CD4-positive, alpha-beta T cell treated with Interleukin-6 for 4 hours (primary cell): ENCODE measurements around the gene NEO1.

Experiments used
- DNase-seq: peaks from one replicate; pipeline ENCODE4 v3.0.0-alpha.2; 2020; ENCODE audit warnings: mixed read lengths

NEO1 gene, protein sequence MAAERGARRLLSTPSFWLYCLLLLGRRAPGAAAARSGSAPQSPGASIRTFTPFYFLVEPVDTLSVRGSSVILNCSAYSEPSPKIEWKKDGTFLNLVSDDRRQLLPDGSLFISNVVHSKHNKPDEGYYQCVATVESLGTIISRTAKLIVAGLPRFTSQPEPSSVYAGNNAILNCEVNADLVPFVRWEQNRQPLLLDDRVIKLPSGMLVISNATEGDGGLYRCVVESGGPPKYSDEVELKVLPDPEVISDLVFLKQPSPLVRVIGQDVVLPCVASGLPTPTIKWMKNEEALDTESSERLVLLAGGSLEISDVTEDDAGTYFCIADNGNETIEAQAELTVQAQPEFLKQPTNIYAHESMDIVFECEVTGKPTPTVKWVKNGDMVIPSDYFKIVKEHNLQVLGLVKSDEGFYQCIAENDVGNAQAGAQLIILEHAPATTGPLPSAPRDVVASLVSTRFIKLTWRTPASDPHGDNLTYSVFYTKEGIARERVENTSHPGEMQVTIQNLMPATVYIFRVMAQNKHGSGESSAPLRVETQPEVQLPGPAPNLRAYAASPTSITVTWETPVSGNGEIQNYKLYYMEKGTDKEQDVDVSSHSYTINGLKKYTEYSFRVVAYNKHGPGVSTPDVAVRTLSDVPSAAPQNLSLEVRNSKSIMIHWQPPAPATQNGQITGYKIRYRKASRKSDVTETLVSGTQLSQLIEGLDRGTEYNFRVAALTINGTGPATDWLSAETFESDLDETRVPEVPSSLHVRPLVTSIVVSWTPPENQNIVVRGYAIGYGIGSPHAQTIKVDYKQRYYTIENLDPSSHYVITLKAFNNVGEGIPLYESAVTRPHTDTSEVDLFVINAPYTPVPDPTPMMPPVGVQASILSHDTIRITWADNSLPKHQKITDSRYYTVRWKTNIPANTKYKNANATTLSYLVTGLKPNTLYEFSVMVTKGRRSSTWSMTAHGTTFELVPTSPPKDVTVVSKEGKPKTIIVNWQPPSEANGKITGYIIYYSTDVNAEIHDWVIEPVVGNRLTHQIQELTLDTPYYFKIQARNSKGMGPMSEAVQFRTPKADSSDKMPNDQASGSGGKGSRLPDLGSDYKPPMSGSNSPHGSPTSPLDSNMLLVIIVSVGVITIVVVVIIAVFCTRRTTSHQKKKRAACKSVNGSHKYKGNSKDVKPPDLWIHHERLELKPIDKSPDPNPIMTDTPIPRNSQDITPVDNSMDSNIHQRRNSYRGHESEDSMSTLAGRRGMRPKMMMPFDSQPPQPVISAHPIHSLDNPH (N-terminal part only)

DNA sequence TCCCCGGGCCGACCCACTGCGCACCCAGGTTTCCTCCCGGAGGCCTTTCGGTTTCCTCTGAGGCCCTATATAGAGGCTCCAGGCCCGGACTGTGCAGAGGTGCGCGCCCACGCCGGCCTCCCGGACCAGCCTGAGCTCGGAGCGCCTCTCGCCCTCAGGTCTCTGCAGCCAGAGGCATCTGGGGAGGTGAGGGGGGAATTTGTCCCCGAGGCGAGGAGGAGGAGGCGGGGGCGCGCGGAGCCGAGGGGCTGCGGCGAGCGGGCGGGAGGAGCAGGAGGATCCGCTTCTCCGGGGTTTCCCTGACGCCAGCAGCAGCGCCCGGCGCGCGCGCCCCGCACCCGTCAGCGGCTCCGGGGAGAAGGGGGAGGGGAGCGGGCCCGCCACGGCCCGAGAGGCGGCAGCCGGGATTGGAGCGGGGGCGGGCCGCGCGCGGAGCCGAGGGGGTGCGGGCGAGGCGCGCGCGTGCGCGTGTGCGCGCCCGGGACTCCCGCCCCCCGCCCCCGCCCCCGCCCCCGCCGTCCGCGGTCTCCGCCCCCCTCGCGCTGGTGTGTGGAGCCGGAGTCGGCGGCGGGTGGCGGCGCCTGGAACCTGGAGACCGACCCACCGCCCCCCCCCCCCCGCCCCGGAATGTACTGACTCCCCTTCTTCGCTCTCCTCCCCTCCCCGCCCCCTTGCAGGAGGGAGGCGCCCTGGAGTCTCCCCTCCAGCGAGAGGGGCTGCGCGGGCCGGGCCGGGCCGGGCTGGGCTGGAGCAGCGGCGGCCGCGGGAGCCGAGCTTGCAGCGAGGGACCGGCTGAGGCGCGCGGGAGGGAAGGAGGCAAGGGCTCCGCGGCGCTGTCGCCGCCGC, at the start of gene NEO1:
Gene NEO1, plus strand, starts transcription at position 657 of the 846 bp plus-strand sequence. CDS start 213 bp downstream, outside the sequence.
- DNase-seq, result peak; percentile 86

DNA sequence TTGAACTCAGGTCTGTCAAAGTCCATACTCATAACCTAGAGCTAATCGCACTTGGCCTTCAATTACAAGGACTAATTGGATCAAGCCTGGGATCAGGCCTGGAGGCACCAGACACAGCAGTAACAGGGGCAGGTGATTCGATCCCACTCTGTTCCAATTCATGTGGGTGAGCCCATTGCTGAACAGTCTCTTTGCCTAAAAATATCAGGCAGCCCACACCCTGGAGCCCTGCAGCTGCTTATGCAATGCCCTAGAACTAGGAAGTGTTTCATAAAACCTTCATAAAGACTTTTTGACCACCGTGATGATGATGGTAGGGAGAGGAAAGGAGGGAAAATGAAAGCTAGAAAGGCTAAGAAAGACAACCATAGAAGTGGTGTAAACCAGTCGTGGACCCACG, 47.8 kb upstream of the NEO1 start:
- no peak for DNase-seq

DNA sequence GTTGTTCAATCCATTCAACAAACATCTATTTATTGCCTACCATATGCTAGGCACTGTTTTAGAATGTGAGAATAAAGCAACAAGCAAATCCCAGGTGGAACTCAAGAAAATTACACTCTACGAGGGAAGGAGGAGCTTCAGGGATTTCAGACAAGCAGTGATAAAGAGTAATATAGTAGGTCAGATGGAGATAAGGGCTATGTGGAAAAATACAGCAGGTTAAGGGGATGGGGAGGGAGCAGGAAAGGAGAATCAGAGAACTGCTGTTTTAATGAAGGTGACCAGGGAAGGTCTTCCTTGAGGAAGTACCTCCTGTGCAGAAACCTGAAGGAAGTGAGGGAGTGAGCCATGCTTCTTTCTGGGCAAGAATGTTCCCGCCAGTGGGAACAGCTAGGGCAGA, 47.2 kb upstream of the NEO1 start:
- no peak for DNase-seq

DNA sequence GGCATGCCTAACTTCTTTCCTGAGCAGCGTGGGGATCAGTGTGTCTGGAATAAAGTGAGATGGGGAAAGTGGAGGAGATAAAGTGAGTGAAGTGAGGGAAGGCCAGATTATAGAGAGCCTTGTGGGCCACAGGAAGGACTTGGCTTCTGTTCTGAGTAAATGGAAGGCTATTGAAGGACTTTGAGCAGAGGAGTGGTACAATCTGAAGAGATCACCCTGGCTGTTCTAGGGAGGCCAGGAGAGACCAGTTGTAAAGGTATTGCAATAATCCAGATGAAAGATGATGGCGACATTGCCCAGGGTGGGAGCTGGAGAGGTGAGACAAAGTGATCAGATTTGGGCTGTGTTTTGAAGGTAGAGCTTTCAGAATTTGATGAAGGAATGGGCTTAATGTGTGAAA, 46.8 kb upstream of the NEO1 start:
- no peak for DNase-seq

DNA sequence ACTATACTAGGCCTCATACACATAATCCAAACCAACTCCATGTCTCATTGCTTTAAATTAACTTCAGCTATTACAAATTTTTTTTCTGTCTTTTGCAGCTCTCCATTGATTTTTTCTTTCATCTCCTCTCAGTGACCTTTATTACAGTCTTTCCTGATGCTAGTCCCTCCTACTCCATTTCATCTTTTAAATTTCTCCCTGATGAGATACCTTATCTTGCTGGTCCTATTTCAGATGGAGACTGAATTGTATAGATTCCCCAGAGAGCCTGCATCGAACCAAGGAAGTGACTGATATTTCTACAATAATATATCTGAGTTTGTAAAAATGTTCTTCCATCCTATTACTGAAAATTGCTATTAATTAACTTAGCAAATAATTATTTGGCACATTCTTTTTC, 45.7 kb upstream of the NEO1 start:
- DNase-seq, result no peak

DNA sequence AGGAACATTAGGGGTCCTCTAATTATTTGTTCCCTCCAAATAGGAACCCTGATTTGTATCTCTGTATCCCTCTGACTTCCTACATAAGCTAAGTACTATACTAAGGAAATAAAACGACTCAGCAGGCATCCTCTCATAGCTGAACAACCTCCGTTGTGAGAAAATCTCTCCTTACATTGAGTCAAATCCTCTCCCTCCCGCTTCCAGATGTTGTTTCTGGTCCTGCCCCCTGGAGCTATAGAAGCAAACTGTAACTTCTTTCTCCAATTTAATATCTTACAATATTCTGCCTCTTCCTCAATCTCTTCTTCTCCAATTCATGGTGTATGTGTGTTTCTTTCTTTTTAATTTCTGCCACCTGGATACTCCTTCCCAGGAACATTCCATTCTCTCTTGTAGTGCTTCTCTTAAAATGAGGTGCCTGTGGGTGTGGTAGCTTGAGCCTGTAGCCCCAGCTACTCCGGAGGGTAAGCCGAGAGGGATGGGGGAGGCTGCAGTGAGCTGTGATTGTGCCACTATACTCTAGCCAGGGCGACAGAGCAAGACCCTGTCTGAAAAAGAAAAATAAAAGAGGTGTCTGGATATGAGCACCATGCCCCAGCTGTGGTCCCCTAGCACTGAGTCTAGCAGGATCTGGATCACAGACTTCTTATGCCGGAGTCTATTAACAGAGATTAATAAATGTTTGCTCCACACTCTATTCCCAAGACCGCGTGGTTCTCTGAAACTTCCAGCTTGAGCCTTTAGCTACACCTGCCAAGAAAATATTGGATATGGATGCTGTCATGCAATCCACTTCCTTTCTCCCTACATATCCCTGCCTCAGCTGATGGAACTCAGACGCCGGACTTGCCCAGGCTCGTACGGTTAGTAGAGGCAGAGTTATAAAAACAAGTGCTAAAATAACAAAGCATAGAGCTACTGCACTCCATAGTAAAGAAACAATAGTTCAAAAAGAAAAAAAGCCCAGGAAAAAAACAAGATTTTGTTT, 42.9 kb upstream of the NEO1 start:
- no peak for DNase-seq

DNA sequence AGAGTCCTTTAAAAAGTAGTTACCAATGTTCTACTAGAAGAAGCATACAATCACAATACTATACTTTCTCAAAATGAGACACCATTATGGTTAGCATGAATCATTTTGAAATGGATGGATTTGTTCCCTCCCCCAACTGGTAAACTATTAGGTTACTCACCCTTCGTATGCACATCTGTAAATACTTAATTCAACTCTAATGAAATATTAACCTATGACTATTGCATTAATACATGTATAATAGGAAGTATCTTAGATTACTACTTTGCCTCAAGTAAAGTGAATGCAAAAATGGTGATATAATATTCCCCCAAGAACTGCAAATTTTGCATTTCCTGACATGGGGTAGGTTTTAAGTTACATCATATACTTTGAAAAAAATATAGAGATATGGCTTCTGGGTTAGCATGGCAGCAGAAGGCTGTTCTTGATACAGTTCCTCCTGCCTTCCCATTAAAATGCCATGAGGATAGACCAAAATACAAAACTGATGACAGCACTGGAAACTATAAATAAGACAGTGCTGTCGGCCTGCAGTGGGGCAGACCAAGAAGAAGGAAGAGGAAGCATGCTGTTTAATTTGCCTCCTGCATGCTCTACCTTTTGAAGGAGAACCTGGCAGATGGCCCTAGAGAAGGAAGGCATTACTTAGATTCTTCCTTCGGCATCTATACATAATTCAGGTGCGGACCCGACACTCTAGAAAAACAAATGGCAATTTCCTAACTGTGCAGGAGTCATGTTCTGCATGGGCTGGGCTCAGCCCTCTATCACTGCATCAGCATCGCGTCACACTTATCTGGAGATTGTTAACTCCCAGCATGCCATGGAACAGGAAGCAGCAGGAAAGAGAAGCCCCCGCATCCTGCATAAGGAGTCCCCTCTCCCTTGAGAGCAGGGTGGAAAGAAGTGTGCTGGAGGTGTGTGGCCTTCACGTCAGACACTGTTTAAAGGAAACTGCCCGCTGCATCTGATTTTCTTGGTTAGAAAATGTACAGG, 41.8 kb upstream of the NEO1 start:
- no peak for DNase-seq

DNA sequence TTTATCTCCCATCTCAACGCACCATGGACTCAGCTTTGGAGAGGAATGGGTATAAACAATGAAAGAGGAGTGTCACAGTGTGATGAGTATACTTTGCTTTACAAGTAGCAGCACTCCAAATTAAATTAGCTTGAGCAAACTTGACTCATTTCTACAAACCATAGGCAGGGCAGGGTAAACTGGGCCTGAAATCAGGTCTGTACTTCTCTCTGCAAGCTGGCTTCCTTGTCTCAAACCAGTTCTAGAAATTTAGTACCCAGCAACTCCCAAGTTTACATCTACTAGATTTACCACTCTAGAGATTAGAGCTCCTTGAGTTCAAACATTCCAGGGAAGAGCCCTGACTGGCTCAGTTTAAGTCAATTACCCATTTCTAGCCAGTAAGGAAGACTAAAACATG, 37.4 kb upstream of the NEO1 start:
- no peak for DNase-seq

DNA sequence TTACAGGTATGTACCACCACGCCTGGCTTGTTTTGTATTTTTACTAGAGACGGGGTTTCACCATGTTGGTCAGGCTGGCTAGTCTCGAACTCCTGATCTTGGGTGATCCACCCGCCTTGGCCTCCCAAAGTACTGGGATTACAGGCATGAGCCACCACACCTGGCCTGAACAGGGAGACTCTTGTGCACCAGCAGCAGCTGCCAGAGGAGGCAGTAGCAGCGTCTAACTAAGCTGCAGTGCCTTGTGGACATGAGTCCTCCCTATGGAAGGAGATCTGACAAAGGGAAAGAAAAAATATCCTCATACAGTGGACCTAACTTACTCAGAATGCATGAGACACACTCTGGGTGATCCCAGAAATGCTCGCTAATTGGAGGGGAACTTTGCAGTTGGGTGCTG, 36.8 kb upstream of the NEO1 start:
- DNase-seq, result no peak

DNA sequence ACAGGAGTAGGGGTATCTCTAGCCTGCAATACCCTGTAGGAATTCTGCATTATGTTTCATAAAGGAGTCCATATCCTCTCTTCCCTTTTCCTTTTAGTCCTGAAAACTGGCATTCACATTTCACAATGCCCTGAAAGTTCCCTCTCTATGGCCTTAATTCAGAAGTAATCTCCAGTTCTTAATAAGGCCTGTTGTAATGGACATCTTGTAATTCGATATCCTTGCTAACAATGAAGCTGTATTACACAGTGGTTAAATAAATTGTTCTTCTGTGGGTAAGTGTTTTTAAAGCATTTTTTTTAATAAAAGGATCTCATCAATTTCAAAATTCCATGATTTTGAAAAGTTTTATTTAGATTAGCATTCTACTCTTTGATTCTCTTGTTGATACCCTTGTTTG, 34.3 kb upstream of the NEO1 start:
- no peak for DNase-seq

DNA sequence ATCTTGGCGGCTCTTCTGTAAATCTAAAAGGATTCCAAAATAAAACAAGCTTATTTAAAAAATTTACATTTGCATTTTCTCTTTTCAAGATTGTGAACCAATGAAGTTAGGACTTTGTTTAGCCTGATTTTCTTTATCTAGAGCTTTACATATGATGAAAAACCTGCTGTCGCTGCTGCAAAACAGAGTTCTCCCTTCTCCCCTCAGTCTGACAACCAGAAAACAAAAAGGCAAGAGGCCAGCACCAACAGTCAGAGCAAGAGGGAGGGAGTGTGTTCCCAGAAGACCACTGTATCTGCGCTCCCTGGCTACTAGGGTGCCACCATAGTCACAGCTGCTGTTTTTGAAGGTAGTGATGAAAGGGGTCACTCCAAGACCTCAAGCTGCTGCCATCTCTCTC, 33.1 kb upstream of the NEO1 start:
- no peak for DNase-seq

DNA sequence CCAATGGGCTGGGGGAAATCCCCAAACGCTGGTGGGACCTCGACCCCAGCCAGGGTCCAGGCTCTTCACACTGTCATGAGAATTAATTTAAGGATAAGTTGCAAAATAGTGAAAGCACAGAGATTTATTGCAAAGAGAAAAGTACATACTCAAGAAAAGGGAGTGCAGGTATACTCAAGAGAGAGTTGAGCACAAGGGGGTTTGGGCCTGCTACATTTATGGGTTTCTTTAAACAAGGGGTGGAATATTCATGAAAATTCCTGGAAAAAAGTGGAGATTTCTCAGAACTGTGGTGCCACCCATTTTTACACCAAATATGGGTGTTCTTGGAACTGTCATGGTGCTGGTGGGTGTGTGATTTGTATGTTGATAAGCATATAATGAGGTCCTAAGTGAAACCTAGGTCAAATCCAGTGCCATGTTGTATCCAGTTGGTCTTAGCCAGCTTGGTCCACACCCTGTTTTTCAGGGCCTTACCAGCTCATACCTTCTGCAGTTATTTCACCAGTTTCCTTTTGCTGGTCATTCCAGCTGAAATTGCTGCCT, 32.6 kb upstream of the NEO1 start:
- no peak for DNase-seq

DNA sequence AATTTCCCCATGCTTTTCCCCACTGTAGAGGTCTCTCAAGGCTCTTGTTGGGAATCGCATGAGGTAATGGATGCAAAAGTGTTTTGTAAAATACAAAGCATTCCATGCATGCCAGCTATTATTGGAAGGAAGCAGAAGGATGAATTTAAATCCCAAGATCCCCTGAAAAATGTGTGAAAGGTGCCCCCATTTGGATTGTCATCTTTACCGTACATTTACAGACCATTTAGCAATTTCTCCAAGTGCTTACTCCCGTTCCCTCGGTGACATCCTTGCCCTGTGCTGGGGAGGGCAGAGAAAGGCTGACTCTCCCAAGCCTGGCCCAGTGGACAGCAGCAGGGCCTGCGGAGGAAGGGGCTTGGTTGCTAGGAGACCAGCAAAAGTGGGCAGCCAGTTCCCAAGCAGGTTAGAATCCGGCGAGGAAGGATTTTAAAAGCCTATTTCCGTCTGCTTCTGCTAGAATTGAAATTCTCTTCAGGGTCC, 31.1 kb upstream of the NEO1 start:
- no peak for DNase-seq

DNA sequence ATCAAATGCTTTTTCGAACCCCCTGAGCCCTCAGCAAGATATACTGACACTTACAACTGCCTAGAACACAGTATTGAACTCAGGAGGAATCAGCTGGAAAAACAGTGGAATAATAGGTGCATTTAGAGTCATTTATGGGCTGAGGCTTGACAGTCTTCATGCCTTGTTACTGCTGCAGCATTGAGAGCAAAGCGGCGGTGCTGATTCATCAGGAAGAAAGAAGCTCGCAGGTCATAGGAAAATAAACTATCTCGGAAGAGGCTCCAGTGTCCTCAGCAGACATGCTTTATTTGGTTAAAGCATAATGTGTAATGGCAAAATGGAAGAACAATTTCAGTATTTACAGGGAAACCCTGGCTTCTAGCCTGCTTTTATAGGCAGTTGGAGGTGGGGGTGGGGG, 30.1 kb upstream of the NEO1 start:
- no peak for DNase-seq

DNA sequence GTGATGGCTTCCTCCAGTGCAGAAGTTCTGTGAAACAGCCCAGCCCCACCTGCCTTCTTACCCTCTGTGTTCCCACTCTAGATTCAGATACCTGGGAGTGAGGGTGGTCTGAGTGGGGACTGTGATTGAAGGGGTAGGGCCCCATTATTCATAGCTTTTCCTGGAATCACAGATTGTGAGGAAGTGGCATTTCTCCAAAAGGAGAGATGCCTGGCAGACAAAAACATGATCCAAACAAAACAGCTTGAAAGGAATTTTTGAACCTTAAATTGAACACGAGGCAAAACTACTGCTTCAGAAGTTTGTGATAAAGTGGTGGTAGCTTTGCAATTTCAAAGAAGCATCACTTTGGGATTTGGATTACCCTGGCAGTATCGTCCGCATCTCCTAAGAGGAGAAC, 29.2 kb upstream of the NEO1 start:
- no peak for DNase-seq

DNA sequence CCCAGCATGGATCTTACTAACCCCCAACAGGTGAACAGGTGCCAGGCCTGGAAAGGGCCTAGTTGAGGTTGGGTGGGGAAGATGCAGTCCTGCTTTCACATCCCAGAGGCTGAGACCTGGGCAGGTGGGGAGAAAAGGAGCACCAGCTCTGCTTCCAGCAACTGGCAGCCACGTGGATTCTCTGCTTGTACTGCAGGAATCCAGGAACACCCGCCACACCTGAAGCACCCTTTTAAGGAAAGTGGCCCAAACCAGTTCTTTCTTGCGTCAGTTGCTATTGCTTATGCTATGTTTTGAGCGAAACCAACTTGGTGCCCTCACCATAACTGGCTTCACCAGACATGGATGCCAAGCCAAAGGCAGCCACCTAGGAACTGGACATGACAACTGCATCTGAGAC, 28.1 kb upstream of the NEO1 start:
- DNase-seq, result no peak

DNA sequence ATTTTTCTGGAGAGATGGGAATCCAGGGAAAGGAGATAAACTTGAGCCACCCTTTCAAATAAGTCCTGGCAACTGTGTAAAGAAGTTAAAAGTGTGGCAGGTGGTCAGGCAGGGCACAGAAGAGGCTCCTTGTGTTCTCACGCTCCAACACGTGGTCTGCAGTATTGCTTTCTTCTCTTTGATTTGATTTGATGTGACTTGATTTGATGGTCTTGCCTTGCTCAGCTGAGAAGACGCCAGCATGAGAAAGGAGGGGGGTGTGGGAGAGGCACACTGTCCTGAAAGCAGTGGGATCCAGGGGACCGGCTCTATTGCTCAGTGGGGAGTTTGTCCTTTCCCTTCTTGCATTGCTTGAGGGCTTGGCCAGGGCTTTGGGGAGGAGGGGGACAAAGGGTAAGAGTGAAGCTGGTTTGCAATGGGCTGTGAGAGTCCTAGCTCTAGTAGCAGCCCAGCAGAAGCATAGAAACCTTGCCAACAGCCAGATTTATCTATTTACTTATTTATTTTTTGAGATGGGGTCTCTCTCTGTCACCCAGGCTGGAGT, 25.7 kb upstream of the NEO1 start:
- DNase-seq, result no peak

DNA sequence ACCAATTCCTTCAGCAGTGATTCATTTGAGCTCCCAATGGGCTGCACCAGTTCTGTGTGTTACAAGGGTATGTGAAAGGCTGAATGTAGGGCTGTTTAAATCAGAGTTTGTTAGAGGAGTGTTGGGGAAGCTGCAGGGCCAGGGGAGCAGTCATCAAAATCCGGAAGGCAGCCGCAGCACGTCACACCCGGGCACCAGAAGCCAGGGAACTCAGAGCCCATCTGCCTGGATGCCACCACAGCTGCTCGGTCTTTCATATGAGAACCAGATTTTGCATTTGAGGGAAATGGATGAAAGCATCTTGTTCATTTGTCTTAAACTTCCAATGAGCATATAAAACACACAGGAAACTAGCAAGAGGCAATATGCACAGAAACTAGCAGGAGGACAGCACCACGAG, 24.2 kb upstream of the NEO1 start:
- no peak for DNase-seq
